Fibroblast of lung (primary cell): Measurements from ENCODE around the gene PARP3. TPM values are rescaled to one million over a fixed set of nuclear protein-coding genes. Genes with fewer than 3 reads are reported as not detected.

Experiments used
- DNase-seq, 2 donors: peaks; one replicate each; pipeline versions ENCODE4 v3.0.0 to v3.0.0-alpha.2; 2010; ENCODE audit warnings: low read depth in 2 of 2
- H2AFZ ChIP-seq: 2 replicates; pipeline ENCODE4 v1.5.1; 2012; ENCODE audit warnings: low read length, control low read depth, inconsistent platforms
- H3K27ac ChIP-seq: 2 replicates; pipeline ENCODE4 v1.5.1; 2011; ENCODE audit warnings: low read length, control low read depth; ENCODE audit not compliant: insufficient read depth
- H3K27me3 ChIP-seq: 2 replicates; pipeline ENCODE4 v1.5.1; 2011; ENCODE audit warnings: mild to moderate bottlenecking, low read length; ENCODE audit not compliant: control insufficient read depth, insufficient read depth
- H3K36me3 ChIP-seq: 2 replicates; pipeline ENCODE4 v1.5.1; 2011; ENCODE audit warnings: low read length; ENCODE audit not compliant: control insufficient read depth, insufficient read depth
- H3K4me1 ChIP-seq: 2 replicates; pipeline ENCODE4 v1.5.1; 2011; ENCODE audit warnings: low read length; ENCODE audit not compliant: control insufficient read depth, insufficient read depth; ENCODE audit errors: extremely low read depth
- H3K4me2 ChIP-seq: 2 replicates; pipeline ENCODE4 v1.5.1; 2011; ENCODE audit warnings: low read length, control low read depth; ENCODE audit not compliant: insufficient read depth; ENCODE audit errors: extremely low read depth
- H3K4me3 ChIP-seq, 4 experiments: fragments of 200-600 bp in 1 of 4; sonication (generic) in 1 of 4; replicated peaks in 1 of 4; 2 replicates each; pipeline ENCODE4 v1.5.1; 2011 to 2016; ENCODE audit warnings: low read length in 4 of 4, low read depth in 3 of 4, mild to moderate bottlenecking in 3 of 4, control low read depth in 2 of 4, inconsistent platforms in 1 of 4, mixed read lengths in 1 of 4; ENCODE audit not compliant: insufficient read depth in 1 of 4; ENCODE audit errors: control extremely low read depth in 1 of 4
- H3K79me2 ChIP-seq: 2 replicates; pipeline ENCODE4 v1.5.1; 2012; ENCODE audit warnings: mild to moderate bottlenecking, low read length, inconsistent platforms; ENCODE audit not compliant: control insufficient read depth, insufficient read depth
- H3K9ac ChIP-seq: 2 replicates; pipeline ENCODE4 v1.5.1; 2011; ENCODE audit warnings: mild to moderate bottlenecking, low read length, control low read depth; ENCODE audit not compliant: insufficient read depth
- H3K9me3 ChIP-seq: 2 replicates; pipeline ENCODE4 v1.5.1; 2012; ENCODE audit warnings: low read depth, low read length; ENCODE audit not compliant: control insufficient read depth, insufficient read depth
- H4K20me1 ChIP-seq: 2 replicates; pipeline ENCODE4 v1.5.1; 2011; ENCODE audit warnings: low read length; ENCODE audit not compliant: control insufficient read depth, insufficient read depth; ENCODE audit errors: extremely low read depth
- EZH2 ChIP-seq: IDR thresholded peaks from 2 replicates; pipeline ENCODE4 v1.5.1; 2012; ENCODE audit warnings: low read length, control low read depth, mild to moderate bottlenecking; ENCODE audit errors: missing control alignments
- polyA plus RNA-seq, 2 donors: library from polyadenylated mRNA; depleted of rRNA in 1 of 2; stranded (reverse) in 1 of 2; unstranded in 1 of 2; fragments of >200 nt; gene quantifications; 2 replicates each; pipeline ENCODE4 v1.2.1, GENCODE V29; 2011 to 2012; ENCODE audit warnings: missing spikeins in 1 of 2
- total RNA-seq: library from RNA; depleted of rRNA; stranded (reverse); fragments of >200 nt; gene quantifications from 2 replicates; pipeline ENCODE4 v1.2.1, GENCODE V29; 2014
- TF ChIP-seq, protein P1 (sequence below), 2 donors: IDR thresholded peaks in 1 of 2; conservative IDR thresholded peaks in 1 of 2; 1 replicate in 1 of 2; 2 replicates in 1 of 2; pipeline ENCODE4 v1.5.1; 2011 to 2012; ENCODE audit warnings: low read length in 2 of 2, control low read depth in 1 of 2, inconsistent platforms in 1 of 2, low read depth in 1 of 2, mild to moderate bottlenecking in 1 of 2

The PARP3 gene
- total and polyA plus RNA-seq, 2 donors (not counting 1 experiment from before 2014, with no cell fraction given), result 22.8 to 44.1 TPM

DNA sequence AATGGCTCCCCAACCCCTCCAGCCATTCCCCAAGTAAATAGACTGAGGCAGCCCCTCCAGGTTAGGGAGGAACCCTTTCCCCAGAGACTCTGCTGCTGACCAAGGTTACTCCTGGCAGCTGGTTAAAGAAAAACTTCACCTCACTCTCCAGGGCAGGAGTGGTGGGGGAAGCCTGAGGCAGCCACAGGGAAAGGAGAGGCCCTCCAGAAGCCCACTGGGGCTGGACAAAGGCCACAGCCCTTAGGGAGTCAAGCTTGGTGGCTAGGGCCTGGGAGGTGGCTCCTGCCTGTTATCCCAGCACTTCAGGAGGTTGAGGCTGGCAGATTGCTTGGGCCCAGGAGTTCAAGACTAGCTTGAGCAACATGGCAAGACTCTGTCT, 42.1 kb downstream of the PARP3 start:
- Histone ChIP-seq H3K27ac (peak overlapping the region; percentile 93), H3K27me3 (no peaks in the 10 kb centered on the region), H3K79me2 (peaks cover 6% of the 10 kb centered on the region), H3K9ac (no peak overlapping the region), H3K36me3 (peaks cover 4% of the 10 kb centered on the region), H2AFZ (no peak overlapping the region), H3K4me1 (peaks cover 7% of the 10 kb centered on the region), H4K20me1 (no peaks in the 10 kb centered on the region), H3K4me2 (peak overlapping the region; percentile 90), H3K9me3 (no peaks in the 10 kb centered on the region), H3K4me3 (peak overlapping the region in 2 of 4 experiments; percentile 9 to 75)
- no peak for TF ChIP-seq EZH2
- TF ChIP-seq, protein P1, sequence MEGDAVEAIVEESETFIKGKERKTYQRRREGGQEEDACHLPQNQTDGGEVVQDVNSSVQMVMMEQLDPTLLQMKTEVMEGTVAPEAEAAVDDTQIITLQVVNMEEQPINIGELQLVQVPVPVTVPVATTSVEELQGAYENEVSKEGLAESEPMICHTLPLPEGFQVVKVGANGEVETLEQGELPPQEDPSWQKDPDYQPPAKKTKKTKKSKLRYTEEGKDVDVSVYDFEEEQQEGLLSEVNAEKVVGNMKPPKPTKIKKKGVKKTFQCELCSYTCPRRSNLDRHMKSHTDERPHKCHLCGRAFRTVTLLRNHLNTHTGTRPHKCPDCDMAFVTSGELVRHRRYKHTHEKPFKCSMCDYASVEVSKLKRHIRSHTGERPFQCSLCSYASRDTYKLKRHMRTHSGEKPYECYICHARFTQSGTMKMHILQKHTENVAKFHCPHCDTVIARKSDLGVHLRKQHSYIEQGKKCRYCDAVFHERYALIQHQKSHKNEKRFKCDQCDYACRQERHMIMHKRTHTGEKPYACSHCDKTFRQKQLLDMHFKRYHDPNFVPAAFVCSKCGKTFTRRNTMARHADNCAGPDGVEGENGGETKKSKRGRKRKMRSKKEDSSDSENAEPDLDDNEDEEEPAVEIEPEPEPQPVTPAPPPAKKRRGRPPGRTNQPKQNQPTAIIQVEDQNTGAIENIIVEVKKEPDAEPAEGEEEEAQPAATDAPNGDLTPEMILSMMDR (conservative IDR thresholded peaks at IDR 0.05 in 1 of 2, IDR thresholded peaks at IDR 0.05 in 1 of 2; ENCODE audit: low read depth in 1 of 2, low read length in 2 of 2), result no peak
- no peak for DNase-seq

DNA sequence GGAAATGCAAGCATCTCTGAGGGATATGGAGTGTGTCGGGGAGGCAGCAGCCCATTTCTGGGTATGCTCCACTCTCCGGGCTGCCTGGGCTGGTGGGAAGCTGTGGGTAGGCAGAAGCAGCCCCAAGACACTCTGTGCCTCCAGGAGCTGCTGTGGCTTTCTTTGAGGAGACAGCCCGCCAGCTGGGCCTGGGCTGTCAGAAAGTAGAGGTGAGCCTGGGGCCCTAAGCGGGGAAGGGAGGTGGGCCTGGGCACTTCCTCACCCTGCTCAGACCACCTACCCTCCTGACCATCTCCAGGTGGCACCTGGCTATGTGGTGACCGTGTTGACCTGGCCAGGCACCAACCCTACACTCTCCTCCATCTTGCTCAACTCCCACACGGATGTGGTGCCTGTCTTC, 42.9 kb downstream of the PARP3 start:
- no peak overlapping the region for H3K4me3 ChIP-seq
- no peaks in the 10 kb centered on the region for H4K20me1 ChIP-seq
- no peak overlapping the region for H3K27ac ChIP-seq
- no peaks in the 10 kb centered on the region for H3K9me3 ChIP-seq
- no peak for TF ChIP-seq EZH2
- TF ChIP-seq, protein P1 (conservative IDR thresholded peaks at IDR 0.05 in 1 of 2, IDR thresholded peaks at IDR 0.05 in 1 of 2; ENCODE audit: low read depth in 1 of 2, low read length in 2 of 2), result no peak
- H3K4me2 ChIP-seq, result no peak overlapping the region
- H3K79me2 ChIP-seq, result peaks cover 6% of the 10 kb centered on the region
- no peak for DNase-seq
- no peak overlapping the region for H2AFZ ChIP-seq
- H3K9ac ChIP-seq, result no peak overlapping the region
- peaks cover 7% of the 10 kb centered on the region for H3K4me1 ChIP-seq
- H3K27me3 ChIP-seq, result no peaks in the 10 kb centered on the region
- peaks cover 4% of the 10 kb centered on the region for H3K36me3 ChIP-seq

DNA sequence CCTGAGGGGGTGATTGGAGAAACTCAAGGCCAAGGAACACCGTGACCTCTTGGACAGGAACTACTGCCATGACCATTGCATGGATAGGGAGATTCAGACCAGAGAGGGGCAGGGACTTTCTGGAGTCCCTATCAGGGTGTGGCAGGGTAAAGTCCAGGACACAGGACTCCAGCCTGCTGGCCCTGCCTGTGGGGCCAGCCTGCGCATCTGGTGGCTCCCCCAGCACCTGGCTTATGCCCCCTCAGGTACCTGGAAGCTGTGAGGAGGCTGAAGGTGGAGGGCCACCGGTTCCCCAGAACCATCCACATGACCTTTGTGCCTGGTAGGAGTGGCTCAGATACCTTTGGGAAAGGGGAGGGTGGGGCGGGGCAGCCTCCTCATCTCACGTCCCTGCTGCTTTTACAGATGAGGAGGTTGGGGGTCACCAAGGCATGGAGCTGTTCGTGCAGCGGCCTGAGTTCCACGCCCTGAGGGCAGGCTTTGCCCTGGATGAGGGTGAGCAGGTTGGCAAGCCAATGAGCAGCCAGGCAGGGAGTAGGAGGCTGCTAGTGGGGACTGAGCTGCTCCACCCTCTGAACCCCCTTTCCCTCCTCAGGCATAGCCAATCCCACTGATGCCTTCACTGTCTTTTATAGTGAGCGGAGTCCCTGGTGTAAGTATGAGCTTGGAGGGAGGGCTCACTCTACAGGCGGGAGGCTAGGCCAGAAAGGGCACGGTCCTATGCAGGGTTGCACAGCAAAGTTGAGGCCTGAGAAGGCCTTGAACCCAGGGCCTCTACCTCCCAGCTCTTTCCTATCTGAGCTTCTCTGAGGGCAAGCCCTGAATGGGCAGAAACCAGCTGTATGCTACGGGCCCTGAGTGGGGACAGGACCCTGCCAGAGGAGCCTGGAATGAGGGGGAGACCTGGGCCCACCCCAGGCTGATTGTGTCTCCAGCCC, 44.1 kb downstream of the PARP3 start:
- no peaks in the 10 kb centered on the region for H3K27me3 ChIP-seq
- no peak overlapping the region for H3K27ac ChIP-seq
- TF ChIP-seq, protein P1 (conservative IDR thresholded peaks at IDR 0.05 in 1 of 2, IDR thresholded peaks at IDR 0.05 in 1 of 2; ENCODE audit: low read depth in 1 of 2, low read length in 2 of 2), result no peak
- TF ChIP-seq EZH2, result no peak
- no peak overlapping the region for H3K4me3 ChIP-seq
- peaks cover 4% of the 10 kb centered on the region for H3K79me2 ChIP-seq
- H3K4me1 ChIP-seq, result peaks cover 7% of the 10 kb centered on the region
- H3K9ac ChIP-seq, result no peak overlapping the region
- H3K9me3 ChIP-seq, result no peaks in the 10 kb centered on the region
- no peaks in the 10 kb centered on the region for H4K20me1 ChIP-seq
- H3K4me2 ChIP-seq, result no peak overlapping the region
- peaks cover 2% of the 10 kb centered on the region for H3K36me3 ChIP-seq
- H2AFZ ChIP-seq, result no peak overlapping the region
- no peak for DNase-seq
